M059J (cell line): ENCODE data around the gene OAS2. TPM values are rescaled to one million over a fixed set of nuclear protein-coding genes. Genes with fewer than 3 reads are reported as not detected.

Experiments
- DNase-seq: peaks from one replicate; pipeline ENCODE4 v3.0.0-alpha.2; 2012; ENCODE audit warnings: low read depth
- total RNA-seq: library from RNA; depleted of rRNA; stranded (reverse); fragments of >200 nt; shearing (Covaris generic); gene quantifications from 2 replicates; pipeline ENCODE4 v1.2.3, GENCODE V29; 2014; rRNA removed

The OAS2 gene
- total RNA-seq, result 275 and 362 TPM in 2 replicates

GRCh38 chr12:112978163-112979040 lies at the start of gene OAS2:
Gene OAS2 (plus strand): TSS chr12:112978519. CDS start chr12:112978609, 90 bp downstream.
- DNase-seq, result peak; percentile 97

GRCh38 chr12:112928978-112929377 lies 49.3 kb upstream of the OAS2 start:
- no peak for DNase-seq

DNA sequence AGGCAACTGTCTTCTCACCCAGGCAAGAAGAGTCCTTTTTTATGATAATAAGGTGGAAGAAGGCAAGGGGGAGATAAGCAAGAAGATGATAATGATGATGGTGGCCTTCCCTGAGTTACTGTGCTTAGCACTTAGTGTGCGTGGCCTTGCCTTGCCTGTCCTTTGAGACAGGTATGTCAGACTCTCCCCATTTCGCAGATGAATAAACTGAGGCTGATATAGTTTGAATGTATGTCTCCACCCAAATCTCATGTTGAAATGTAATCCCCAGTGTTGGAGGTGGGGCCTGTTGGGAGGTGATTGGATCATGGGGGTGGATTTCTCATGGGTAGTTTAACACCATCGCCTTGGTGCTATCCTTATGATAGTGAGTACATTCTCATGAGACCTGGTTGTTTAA lies 48.6 kb upstream of the OAS2 start:
- no peak for DNase-seq

- no peak for DNase-seq
Measured at GRCh38 chr12:112930350-112930749, 48.0 kb upstream of the OAS2 start.

GRCh38 chr12:112932485-112933128 lies 45.7 kb upstream of the OAS2 start:
- DNase-seq, result no peak

DNA sequence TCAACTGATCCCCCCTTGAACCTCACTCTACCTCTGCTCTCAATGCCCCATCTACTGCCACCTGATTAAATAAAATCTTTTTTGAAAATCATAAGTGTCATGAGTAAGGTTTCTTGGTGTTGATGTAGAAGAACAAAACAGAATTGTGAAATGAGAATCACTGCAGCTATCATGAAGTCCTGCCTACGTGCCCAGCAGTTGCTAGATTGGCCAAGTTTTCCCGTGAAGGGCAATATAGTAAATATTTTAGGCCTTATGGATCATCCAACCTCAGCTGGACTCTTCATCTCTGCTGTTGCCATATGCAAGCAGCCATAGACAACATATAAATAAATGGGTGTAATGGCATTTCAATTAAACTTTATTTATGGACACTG lies 45.2 kb upstream of the OAS2 start:
- DNase-seq, result no peak

GRCh38 chr12:112936264-112936663 lies 42.1 kb upstream of the OAS2 start:
- no peak for DNase-seq

DNA sequence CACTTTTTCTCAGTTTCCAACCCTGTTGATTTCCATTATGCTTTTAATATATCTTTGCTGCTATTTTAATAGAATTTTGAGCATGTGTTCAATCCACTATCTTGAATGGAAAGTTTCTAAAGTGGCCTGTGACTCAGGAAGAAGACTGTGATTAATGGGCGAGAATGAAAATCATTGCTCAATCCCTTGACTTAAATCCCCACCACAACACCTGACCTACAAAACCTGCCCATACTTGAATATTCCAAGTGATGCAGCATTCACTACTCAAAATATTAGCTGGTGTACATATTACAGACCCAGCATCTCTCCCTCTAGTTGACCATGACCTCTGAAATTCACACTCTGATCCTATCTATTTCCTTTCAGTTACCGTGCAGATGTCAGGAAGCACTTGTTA lies 41.4 kb upstream of the OAS2 start:
- DNase-seq, result peak; percentile 55

GRCh38 chr12:112937741-112938719 lies 40.3 kb upstream of the OAS2 start, which contains the start of gene OAS3:
Gene OAS3 (plus strand): TSS chr12:112938474. CDS start chr12:112938531, 57 bp downstream.
- DNase-seq, result peak; percentile 99

- no peak for DNase-seq
Measured at GRCh38 chr12:112938751-112939150, 39.6 kb upstream of the OAS2 start.

DNA sequence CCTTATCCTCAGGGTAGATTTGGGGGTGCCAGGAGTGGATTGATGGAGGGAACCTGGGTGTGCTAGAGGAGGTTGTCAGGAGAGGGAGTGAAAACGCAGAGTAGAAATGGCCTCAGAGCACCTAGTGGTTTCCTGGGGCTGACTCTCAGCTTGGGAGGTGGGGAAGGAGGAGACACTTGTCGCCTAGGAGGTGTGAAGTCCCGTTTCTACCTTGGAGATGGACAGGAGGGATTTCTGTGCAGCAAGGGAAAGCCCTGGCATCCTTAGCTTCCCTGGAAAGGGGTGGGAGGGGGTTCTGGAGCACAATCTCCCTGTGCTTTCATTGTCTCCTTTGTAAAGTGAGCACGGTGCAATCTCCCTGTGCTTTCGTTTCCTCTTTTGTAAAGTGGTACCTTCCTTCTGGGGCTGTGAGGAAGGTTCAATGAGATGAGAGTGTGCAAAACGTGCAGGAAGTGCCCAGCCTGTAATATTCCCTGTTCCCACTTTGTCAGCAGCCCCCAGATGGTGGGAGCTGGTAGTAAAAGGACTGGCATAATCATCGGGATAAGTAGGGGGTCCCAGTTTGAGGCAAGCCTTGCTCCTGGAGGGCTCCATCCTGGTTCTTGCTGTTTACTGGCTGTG lies 38.4 kb upstream of the OAS2 start:
- no peak for DNase-seq

GRCh38 chr12:112941528-112942335 lies 36.6 kb upstream of the OAS2 start:
- DNase-seq, result no peak

- no peak for DNase-seq
Measured at GRCh38 chr12:112942572-112942971, 35.7 kb upstream of the OAS2 start.

DNA sequence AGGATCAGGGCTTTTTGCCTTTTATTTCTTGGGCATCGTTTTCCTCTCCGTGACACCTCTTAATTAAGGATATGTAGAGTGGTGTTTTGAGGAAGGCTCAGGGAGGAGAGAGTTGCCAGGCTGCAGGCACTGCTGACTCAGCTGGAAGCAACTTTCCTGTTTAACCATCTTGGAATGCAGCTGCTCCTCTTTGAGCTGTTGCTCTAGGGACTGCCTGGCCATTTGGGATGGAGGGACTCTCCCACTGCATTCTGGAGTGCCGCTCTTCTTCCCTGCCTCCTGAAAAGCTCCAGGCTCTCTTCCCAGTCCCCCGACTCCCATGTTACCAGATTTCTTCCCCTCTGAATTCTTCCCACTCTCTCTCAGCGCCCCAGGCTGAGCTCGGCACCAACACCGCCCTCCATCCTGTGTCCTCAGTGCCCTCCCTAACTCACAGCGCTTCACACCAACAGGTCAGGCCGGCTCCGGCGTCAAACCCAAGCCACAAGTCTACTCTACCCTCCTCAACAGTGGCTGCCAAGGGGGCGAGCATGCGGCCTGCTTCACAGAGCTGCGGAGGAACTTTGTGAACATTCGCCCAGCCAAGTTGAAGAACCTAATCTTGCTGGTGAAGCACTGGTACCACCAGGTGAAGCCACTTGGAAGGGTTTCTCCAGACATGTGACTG lies 34.2 kb upstream of the OAS2 start:
- no peak for DNase-seq

GRCh38 chr12:112945515-112945914 lies 32.8 kb upstream of the OAS2 start:
- DNase-seq, result no peak

DNA sequence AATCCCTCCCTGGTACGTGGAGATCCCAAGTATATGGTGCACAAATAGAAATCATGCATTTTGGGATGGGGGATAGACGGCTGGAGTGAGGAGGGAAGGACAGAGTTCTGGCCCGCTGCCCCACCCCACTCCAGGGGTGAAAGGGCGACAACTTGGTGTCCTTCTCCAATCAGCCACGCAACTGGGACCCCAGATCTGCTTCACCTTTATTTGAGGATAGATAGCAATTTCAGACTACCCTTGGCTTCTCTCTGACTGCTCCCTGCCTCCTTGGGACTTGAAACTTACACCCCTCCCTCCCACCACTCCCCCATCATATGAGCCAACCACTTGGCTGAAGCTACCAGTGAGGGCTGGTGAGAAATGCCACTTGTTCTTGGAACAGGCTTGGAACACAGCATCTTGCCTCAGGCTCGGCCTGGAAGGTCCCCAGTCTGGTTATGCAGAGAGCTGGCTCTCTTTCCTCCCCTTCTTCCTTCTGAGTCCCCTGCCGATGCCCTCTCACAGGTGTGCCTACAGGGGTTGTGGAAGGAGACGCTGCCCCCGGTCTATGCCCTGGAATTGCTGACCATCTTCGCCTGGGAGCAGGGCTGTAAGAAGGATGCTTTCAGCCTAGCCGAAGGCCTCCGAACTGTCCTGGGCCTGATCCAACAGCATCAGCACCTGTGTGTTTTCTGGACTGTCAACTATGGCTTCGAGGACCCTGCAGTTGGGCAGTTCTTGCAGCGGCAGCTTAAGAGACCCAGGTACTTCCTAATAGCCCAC lies 31.9 kb upstream of the OAS2 start:
- no peak for DNase-seq

- no peak for DNase-seq
Measured at GRCh38 chr12:112947314-112947713, 31.0 kb upstream of the OAS2 start.

DNA sequence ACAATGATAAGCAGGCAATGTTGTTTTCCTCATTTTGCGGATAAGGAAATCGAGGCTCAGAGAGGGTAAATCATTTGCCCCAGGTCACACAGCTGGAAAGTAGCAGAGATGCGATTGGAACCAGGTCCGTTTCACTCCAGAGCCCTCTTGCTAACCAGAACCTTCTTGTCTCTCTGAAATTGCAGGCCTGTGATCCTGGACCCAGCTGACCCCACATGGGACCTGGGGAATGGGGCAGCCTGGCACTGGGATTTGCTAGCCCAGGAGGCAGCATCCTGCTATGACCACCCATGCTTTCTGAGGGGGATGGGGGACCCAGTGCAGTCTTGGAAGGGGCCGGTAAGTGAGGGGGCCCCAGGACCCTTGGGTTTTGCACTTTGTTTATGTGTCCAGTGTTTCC lies 30.6 kb upstream of the OAS2 start:
- no peak for DNase-seq

GRCh38 chr12:112948806-112949205 lies 29.5 kb upstream of the OAS2 start:
- DNase-seq, result no peak
